Esophagus muscularis mucosa (tissue), 4 donors: ENCODE measurements around the gene AFG1L.

Experiments used
- EP300 ChIP-seq: sonication (generic); formaldehyde crosslinking; IDR thresholded peaks from one replicate; pipeline ENCODE4 v1.6.1; 2017; ENCODE audit warnings: antibody characterized with exemption
- POLR2A ChIP-seq: fragments of 450-650 bp; IDR thresholded peaks from one replicate; pipeline ENCODE4 v1.6.1; 2017; ENCODE audit warnings: antibody characterized with exemption, moderate library complexity, mild to moderate bottlenecking, low read depth
- POLR2AphosphoS5 ChIP-seq, 2 donors: sonication (generic); formaldehyde crosslinking; IDR thresholded peaks; one replicate each; pipeline ENCODE4 v1.6.1; 2017; ENCODE audit warnings: antibody characterized with exemption in 2 of 2
- TF ChIP-seq, protein P1 (sequence below), 3 experiments: fragments of 200-600 bp in 2 of 3; fragments of 450-650 bp in 1 of 3; sonication (generic) in 2 of 3; IDR thresholded peaks; one replicate each; pipeline ENCODE4 v1.5.1; 2017 to 2019; ENCODE audit warnings: antibody characterized with exemption in 3 of 3, mild to moderate bottlenecking in 2 of 3, moderate library complexity in 1 of 3

DNA sequence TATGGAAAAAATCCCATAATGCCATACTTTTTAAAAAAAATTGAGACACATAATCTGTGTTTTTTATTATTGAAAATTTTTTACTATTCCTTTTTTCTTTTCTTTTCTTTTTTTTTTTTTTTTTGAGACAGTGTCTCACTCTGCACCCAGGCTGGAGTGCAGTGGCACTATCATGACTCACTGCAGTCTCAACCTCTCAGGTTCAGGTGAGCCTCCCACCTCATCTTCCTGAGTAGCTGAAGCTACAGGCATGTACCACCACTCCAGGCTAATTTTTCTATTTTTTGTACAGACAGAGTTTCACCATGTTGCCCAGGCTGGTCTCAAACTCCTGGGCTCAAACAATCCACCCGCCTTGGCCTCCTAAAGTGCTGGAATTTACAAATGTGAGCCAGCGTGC lies 100.4 kb downstream of the AFG1L start:
- TF ChIP-seq, protein P1, sequence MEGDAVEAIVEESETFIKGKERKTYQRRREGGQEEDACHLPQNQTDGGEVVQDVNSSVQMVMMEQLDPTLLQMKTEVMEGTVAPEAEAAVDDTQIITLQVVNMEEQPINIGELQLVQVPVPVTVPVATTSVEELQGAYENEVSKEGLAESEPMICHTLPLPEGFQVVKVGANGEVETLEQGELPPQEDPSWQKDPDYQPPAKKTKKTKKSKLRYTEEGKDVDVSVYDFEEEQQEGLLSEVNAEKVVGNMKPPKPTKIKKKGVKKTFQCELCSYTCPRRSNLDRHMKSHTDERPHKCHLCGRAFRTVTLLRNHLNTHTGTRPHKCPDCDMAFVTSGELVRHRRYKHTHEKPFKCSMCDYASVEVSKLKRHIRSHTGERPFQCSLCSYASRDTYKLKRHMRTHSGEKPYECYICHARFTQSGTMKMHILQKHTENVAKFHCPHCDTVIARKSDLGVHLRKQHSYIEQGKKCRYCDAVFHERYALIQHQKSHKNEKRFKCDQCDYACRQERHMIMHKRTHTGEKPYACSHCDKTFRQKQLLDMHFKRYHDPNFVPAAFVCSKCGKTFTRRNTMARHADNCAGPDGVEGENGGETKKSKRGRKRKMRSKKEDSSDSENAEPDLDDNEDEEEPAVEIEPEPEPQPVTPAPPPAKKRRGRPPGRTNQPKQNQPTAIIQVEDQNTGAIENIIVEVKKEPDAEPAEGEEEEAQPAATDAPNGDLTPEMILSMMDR (IDR thresholded peaks at IDR 0.05) = no peak
- no peak for TF ChIP-seq EP300
- no peak for TF ChIP-seq POLR2A
- TF ChIP-seq POLR2AphosphoS5 (IDR thresholded peaks at IDR 0.05) = no peak
